Body of pancreas (tissue), 4 donors: ENCODE measurements around the gene NELFB.

ENCODE experiments used
- POLR2A ChIP-seq, 3 donors: fragments of 450-650 bp; IDR thresholded peaks; one replicate each; pipeline ENCODE4 v1.6.1; 2016; ENCODE audit warnings: antibody characterized with exemption in 3 of 3, mild to moderate bottlenecking in 2 of 3
- TF ChIP-seq, protein P1 (sequence below), 7 experiments: fragments of 450-650 bp in 4 of 7; fragments of 200-600 bp in 3 of 7; sonication (generic) in 3 of 7; IDR thresholded peaks; one replicate each; pipeline ENCODE4 v1.5.1; 2016 to 2019; ENCODE audit warnings: antibody characterized with exemption in 7 of 7

DNA sequence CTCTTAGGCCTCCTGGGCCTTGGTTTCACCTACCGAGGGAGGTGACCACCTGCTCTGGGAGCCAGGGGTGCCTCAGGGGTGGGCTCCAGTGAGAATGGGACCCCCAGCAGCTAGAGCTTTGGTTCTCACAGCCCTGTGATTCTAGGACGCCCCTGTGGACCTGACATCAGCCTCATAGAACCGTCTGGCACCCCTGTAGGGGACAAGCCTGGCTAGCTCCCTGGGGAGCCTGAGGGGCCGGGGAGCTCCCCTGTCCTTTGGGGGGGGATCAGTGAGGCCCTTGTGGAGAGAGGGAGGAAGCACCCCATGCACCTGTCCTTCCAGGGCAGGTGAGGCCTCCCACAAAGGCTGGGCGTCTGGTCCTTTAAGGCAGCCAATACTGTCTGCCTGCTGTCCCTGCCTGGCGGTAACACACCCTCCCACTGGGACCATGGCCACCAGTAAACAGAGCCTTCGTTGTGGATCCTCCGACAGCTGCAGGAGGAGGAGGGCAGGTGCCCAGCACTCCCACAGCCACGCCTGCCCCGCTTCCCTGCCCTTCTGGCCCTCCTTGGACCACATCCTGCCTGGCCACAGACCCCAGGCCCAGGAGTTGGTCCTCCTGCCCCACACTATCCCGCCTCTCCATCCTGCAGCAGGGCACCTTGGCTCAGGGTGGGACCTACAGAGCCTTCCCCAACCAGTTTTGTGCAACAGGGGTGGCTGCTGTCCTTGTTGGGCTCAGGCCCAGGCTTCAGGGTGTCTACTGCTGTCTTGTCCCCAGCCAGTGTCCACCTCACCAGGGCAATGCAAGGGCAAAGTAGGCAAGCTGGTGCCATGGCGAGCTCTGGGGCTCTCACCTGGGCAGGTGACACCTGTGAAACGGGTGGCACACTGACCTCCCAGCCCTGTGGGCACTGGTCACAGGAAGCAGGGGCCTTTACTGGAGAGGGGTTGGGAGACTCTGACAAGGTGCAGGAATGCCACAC lies 17.1 kb upstream of the NELFB start:
- TF ChIP-seq, protein P1, sequence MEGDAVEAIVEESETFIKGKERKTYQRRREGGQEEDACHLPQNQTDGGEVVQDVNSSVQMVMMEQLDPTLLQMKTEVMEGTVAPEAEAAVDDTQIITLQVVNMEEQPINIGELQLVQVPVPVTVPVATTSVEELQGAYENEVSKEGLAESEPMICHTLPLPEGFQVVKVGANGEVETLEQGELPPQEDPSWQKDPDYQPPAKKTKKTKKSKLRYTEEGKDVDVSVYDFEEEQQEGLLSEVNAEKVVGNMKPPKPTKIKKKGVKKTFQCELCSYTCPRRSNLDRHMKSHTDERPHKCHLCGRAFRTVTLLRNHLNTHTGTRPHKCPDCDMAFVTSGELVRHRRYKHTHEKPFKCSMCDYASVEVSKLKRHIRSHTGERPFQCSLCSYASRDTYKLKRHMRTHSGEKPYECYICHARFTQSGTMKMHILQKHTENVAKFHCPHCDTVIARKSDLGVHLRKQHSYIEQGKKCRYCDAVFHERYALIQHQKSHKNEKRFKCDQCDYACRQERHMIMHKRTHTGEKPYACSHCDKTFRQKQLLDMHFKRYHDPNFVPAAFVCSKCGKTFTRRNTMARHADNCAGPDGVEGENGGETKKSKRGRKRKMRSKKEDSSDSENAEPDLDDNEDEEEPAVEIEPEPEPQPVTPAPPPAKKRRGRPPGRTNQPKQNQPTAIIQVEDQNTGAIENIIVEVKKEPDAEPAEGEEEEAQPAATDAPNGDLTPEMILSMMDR (IDR thresholded peaks at IDR 0.05) = no peak
- TF ChIP-seq POLR2A (IDR thresholded peaks at IDR 0.05) = peak in 1 of 3 donors; percentile 7
